ENCODE results near the gene LHPP.
A peak's percentile ranks its signal among the peaks of the same experiment; 100 is the strongest.

Gene LHPP

GRCh38 chr10:124640056-124640455, 178.4 kb downstream of the LHPP start:
- no peak for DNase-seq

- DNase-seq: no peak
Measured at GRCh38 chr10:124640538-124641231, 179.1 kb downstream of the LHPP start.

GRCh38 chr10:124641282-124642087, 179.9 kb downstream of the LHPP start:
- DNase-seq: peak in 4 of 56 donors; percentile 36 to 54 (median 37)

- DNase-seq: peak in 3 of 56 donors; percentile 26 to 43 (median 29)
Measured at GRCh38 chr10:124642088-124642710, 180.6 kb downstream of the LHPP start.

GRCh38 chr10:124643330-124644009, 181.8 kb downstream of the LHPP start:
- DNase-seq: peak in 1 of 56 donors; percentile 42

GRCh38 chr10:124644236-124644635, 182.6 kb downstream of the LHPP start:
- peak in 1 of 56 donors; percentile 36 for DNase-seq

GRCh38 chr10:124644771-124645415, 183.3 kb downstream of the LHPP start:
- DNase-seq: no peak

GRCh38 chr10:124645467-124646095, 184.0 kb downstream of the LHPP start:
- DNase-seq: peak in 5 of 56 donors; percentile 23 to 65 (median 44)

GRCh38 chr10:124646483-124647352, 185.1 kb downstream of the LHPP start:
- DNase-seq: peak in 10 of 56 donors; percentile 31 to 72 (median 40)

- peak in 7 of 56 donors; percentile 28 to 56 (median 45) for DNase-seq
Measured at GRCh38 chr10:124647421-124648130, 186.0 kb downstream of the LHPP start.

GRCh38 chr10:124648131-124648475, 186.5 kb downstream of the LHPP start:
- no peak for DNase-seq

- peak in 47 of 56 donors; percentile 24 to 84 (median 64) for DNase-seq
Measured at GRCh38 chr10:124648738-124649137, 187.1 kb downstream of the LHPP start.

- peak in 37 of 56 donors; percentile 35 to 80 (median 62) for DNase-seq
Measured at GRCh38 chr10:124649214-124649613, 187.6 kb downstream of the LHPP start.

- no peak for DNase-seq
Measured at GRCh38 chr10:124650263-124650662, 188.6 kb downstream of the LHPP start.

- no peak for DNase-seq
Measured at GRCh38 chr10:124650820-124651401, 189.3 kb downstream of the LHPP start.

GRCh38 chr10:124651402-124651891, 189.8 kb downstream of the LHPP start:
- no peak for DNase-seq

- DNase-seq: no peak
Measured at GRCh38 chr10:124652200-124652599, 190.6 kb downstream of the LHPP start.

GRCh38 chr10:124652701-124653100, 191.1 kb downstream of the LHPP start:
- no peak for DNase-seq
